Bronchial epithelial cell (primary cell): ENCODE data around the gene APLP2. TPM values are rescaled to one million over a fixed set of nuclear protein-coding genes. Genes with fewer than 3 reads are reported as not detected.

Experiments used
- DNase-seq: peaks from one replicate; pipeline ENCODE4 v3.0.0-alpha.2; 2010; ENCODE audit warnings: low read depth
- FAIRE-seq: peaks from 2 replicates; lab custom pipeline; 2011; peaks lifted over from hg19 to GRCh38; lab: Jason Lieb, UNC
- H3K27me3 ChIP-seq: 2 replicates; pipeline ENCODE4 v1.5.1; 2011; ENCODE audit warnings: low read length; ENCODE audit not compliant: control insufficient read depth, insufficient read depth
- H3K36me3 ChIP-seq: 2 replicates; pipeline ENCODE4 v1.5.1; 2011; ENCODE audit warnings: low read length; ENCODE audit not compliant: control insufficient read depth, insufficient read depth
- H3K4me3 ChIP-seq: 2 replicates; pipeline ENCODE4 v1.5.1; 2011; ENCODE audit warnings: mild to moderate bottlenecking, low read depth, low read length, control low read depth
- total RNA-seq: library from RNA; depleted of rRNA; stranded (reverse); fragments of >200 nt; gene quantifications from 2 replicates; pipeline ENCODE4 v1.2.1, GENCODE V29; 2014
- TF ChIP-seq, protein P1 (sequence below): IDR thresholded peaks from 2 replicates; pipeline ENCODE4 v1.5.1; 2011; ENCODE audit warnings: mild to moderate bottlenecking, moderate library complexity, low read length, control low read depth, inconsistent platforms; ENCODE audit not compliant: insufficient read depth, severe bottlenecking

Gene APLP2
- total RNA-seq, 1 donor from 2014 or later: 504 TPM

DNA sequence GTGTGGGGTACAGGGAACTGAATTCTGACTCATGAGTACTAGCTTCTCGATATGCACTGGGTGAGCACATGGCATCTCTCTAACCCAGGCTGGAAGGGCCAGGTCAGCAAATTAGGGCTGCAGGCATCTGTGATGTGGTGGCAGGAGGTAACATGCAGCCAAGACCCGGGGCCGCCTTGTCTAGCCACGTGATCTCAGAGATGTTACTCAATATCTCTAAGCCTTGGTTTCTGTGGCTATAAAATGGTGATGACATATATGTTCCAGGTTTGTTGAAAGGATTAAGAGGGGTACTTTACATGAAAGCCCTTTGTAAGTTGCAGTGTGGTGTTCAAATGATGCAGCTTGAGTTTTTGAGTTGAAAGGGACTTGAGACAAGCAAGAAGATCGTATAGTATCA is 93.0 kb downstream of the APLP2 start:
- TF ChIP-seq, protein P1, sequence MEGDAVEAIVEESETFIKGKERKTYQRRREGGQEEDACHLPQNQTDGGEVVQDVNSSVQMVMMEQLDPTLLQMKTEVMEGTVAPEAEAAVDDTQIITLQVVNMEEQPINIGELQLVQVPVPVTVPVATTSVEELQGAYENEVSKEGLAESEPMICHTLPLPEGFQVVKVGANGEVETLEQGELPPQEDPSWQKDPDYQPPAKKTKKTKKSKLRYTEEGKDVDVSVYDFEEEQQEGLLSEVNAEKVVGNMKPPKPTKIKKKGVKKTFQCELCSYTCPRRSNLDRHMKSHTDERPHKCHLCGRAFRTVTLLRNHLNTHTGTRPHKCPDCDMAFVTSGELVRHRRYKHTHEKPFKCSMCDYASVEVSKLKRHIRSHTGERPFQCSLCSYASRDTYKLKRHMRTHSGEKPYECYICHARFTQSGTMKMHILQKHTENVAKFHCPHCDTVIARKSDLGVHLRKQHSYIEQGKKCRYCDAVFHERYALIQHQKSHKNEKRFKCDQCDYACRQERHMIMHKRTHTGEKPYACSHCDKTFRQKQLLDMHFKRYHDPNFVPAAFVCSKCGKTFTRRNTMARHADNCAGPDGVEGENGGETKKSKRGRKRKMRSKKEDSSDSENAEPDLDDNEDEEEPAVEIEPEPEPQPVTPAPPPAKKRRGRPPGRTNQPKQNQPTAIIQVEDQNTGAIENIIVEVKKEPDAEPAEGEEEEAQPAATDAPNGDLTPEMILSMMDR: no peak
- H3K27me3 ChIP-seq: peaks cover 6% of the 10 kb centered on the region
- H3K36me3 ChIP-seq: peaks cover 5% of the 10 kb centered on the region
- FAIRE-seq (peak; percentile 98), DNase-seq (peak; percentile 86)
- no peak overlapping the region for H3K4me3 ChIP-seq

DNA sequence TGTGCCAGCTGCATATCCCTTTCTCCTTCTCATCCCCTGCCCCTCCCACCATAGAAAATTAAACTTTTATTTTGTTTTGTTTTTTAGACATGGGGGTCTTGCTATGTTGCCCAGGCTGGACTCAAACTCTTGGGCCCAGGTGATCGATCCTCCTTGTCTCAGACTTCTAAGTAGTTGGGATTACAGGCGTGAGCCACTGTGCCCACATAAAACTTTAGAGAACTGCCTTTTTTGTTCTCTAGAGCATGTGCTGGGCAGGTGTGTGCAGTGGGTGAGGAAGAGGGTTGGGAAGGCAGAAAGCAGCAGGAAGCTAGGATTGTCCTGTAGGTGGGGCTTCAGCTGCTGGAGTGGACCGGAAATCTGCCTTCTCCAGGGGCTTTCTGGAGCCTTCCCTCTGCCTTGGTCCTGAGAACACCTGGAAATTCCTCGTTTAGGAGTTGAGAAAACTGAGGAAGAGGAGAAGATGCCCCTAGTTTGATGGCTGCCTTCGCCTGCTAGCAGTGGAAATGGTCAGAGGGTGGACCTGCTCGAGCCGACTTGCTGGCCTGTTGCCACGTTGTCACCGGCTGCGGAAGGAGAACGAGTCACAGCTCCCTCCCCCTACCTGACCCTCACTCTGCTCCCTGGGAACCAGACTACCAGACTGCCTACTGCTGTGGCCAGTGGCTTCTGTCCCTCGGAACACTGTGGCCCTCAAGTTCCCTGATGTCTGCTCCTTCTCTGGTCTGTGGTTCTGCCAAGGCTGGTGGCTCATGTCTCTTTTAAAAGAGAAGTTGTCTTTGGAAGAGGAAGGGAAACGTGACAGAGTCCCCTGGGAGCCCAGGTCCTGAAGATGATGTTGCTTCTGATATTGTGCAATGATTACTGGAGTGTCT is 93.9 kb downstream of the APLP2 start:
- no peak overlapping the region for H3K4me3 ChIP-seq
- FAIRE-seq (peak; percentile 23), DNase-seq (peak; percentile 44)
- H3K36me3 ChIP-seq: peaks cover 5% of the 10 kb centered on the region
- TF ChIP-seq, protein P1: peak; percentile 39
- H3K27me3 ChIP-seq: peaks cover 3% of the 10 kb centered on the region

DNA sequence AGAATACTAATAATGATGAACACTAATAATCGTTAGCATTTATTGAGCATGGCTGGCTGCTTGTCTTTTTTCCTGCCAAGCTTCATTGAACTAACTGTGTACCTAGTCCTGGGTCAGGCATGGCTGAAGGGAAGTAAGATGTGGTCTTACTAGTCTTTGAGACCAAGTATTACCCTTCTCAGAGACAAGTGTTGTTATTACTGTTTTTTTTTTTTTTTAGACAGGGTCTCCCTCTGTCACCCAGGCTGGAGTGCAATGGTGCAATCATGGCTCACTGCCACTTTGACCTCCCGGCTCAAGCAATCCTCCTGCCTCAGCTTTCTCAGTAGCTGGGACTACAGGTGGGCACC is 94.5 kb downstream of the APLP2 start:
- H3K27me3 ChIP-seq: no peaks in the 10 kb centered on the region
- no peak for FAIRE-seq

DNA sequence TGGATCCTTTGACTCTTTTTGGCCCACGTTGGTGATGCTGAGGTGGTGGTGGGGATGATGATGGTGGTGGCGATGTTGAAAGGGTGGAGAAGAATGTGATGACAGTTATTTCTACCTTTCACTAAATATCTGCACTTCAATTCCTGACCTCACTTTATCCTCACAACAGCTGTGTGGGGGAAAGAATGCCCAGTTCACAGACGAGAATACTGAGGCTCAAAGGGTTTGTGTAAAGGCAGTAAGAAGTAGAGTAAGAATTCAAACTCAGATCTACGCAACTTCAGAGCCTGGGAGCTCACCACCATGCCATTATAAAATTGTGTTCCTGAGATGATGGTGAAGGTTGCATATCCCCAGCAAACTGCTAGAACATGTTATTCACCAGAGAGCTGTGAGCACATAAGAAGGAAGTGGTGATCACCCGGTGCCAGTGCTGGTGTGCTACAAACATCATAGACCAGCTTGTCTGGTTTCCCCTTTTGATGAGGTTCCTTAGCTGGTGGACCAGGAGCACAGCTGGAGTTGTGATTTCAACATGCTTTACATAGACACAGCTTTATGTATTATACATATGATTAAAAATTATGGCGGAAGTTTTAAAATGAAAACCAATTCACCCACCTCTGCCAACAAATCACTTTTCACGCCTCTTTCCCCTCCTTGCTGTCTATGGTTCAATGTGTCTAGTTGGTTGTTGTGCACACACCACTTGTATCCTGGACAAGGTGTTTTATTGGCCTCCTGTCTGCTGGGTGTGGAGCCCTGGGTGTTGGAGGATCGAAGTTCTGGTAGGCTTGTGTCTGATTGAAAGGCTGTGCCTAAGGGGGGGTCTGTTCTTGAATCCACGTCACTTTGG is 96.1 kb downstream of the APLP2 start:
- Histone ChIP-seq H3K36me3 (peaks cover 5% of the 10 kb centered on the region), H3K4me3 (no peak overlapping the region), H3K27me3 (no peaks in the 10 kb centered on the region)
- TF ChIP-seq, protein P1: no peak
- FAIRE-seq: peak; percentile 90
- DNase-seq: peak; percentile 44

More for the DNA sequence above, 94.5 kb downstream of the APLP2 start:
- TF ChIP-seq, protein P1: no peak
- no peak overlapping the region for H3K4me3 ChIP-seq
- peaks cover 5% of the 10 kb centered on the region for H3K36me3 ChIP-seq
- DNase-seq: no peak

DNA sequence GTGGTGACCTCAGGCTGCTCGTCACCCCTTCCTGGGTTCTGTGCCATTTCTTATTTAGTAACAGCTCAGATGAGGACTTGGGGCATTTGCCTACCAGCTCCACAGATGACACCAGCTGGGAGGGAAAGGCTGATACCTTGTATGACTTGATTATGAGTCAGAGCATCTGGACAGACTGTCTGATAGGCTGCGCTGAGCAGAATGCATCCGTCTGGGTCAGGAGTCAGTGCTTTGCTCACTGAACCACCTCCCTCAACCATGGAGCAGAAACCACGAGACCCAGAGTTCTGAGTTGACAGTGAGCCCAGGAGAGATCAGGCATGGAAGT is 96.7 kb downstream of the APLP2 start:
- TF ChIP-seq, protein P1: no peak
- Histone ChIP-seq H3K36me3 (peaks cover 5% of the 10 kb centered on the region), H3K4me3 (no peak overlapping the region), H3K27me3 (no peaks in the 10 kb centered on the region)
- FAIRE-seq: peak; percentile 97
- peak; percentile 99 for DNase-seq
